ENCODE measurements around the gene TEX10. TPM values are rescaled to one million over a fixed set of nuclear protein-coding genes. Genes with fewer than 3 reads are reported as not detected.

Gene TEX10
- total and polyA plus RNA-seq, 9 of the 15 experiments (the other 6 are each of a cell fraction or from before 2014, with no cell fraction given) = 27.8 to 60.0 (median 47.9) TPM

DNA sequence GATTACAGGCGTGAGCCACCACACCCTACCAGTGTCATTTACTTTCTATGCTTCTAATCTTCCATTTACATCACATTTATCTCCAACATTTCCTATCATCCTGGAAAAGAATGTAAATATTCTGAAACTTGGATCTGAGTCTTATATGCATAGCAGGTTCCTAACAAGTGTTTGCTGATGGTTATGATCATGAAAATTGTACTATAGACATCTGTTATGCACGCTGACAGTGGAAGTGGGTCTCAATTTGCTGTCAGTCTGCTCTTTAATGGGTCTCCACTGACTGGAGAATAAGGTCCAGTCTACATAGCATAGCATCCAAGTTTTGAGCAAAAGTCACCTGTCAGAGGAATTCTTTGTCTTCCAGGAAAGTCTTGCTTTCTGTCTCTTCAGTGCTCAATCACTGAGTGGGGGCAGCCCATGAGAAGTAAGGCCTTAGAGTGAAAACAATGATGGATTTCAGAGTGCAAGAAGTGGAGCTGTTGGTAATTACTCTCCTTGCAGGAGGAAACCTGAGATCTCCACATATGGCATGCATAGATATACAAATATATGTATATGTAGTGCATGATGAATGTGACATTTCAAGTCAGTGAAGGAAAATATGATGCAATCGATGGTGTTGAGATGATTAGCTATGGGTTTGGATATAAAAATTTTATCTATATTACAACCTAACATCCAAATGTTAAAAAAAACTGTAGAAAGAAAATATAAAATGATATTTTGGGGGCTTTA is 45.0 kb upstream of the TEX10 start (continued):
- no peak for TF ChIP-seq GTF2E2 (tag; IDR thresholded peaks at IDR 0.05)
- TF ChIP-seq CEBPB (tag; IDR thresholded peaks at IDR 0.05) = peak; percentile 87
- TF ChIP-seq ZNF764 (CRISPR knock-in tag; IDR thresholded peaks at IDR 0.05; ENCODE audit: low read depth) = no peak
- peak; percentile 53; the same call in 1 of the 2 replicates for TF ChIP-seq CEBPG (CRISPR knock-in tag; IDR thresholded peaks at IDR 0.05)
- peak; percentile 91 for TF ChIP-seq CEBPG (tag; conservative IDR thresholded peaks at IDR 0.05 in 1 of 2, IDR thresholded peaks at IDR 0.05 in 1 of 2)
- TF ChIP-seq, protein P1, sequence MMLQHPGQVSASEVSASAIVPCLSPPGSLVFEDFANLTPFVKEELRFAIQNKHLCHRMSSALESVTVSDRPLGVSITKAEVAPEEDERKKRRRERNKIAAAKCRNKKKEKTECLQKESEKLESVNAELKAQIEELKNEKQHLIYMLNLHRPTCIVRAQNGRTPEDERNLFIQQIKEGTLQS (IDR thresholded peaks at IDR 0.05) = peak; percentile 93
- TF ChIP-seq, protein P1 (CRISPR knock-in tag; conservative IDR thresholded peaks at IDR 0.05) = no peak
- TF ChIP-seq POU5F1 (IDR thresholded peaks at IDR 0.05; ENCODE audit: borderline replicate concordance, low read depth, low read length, partially characterized antibody) = no peak
- TF ChIP-seq, protein P2, sequence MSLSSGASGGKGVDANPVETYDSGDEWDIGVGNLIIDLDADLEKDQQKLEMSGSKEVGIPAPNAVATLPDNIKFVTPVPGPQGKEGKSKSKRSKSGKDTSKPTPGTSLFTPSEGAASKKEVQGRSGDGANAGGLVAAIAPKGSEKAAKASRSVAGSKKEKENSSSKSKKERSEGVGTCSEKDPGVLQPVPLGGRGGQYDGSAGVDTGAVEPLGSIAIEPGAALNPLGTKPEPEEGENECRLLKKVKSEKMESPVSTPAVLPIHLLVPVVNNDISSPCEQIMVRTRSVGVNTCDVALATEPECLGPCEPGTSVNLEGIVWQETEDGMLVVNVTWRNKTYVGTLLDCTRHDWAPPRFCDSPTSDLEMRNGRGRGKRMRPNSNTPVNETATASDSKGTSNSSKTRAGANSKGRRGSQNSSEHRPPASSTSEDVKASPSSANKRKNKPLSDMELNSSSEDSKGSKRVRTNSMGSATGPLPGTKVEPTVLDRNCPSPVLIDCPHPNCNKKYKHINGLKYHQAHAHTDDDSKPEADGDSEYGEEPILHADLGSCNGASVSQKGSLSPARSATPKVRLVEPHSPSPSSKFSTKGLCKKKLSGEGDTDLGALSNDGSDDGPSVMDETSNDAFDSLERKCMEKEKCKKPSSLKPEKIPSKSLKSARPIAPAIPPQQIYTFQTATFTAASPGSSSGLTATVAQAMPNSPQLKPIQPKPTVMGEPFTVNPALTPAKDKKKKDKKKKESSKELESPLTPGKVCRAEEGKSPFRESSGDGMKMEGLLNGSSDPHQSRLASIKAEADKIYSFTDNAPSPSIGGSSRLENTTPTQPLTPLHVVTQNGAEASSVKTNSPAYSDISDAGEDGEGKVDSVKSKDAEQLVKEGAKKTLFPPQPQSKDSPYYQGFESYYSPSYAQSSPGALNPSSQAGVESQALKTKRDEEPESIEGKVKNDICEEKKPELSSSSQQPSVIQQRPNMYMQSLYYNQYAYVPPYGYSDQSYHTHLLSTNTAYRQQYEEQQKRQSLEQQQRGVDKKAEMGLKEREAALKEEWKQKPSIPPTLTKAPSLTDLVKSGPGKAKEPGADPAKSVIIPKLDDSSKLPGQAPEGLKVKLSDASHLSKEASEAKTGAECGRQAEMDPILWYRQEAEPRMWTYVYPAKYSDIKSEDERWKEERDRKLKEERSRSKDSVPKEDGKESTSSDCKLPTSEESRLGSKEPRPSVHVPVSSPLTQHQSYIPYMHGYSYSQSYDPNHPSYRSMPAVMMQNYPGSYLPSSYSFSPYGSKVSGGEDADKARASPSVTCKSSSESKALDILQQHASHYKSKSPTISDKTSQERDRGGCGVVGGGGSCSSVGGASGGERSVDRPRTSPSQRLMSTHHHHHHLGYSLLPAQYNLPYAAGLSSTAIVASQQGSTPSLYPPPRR (CRISPR knock-in tag; IDR thresholded peaks at IDR 0.05; ENCODE audit: borderline replicate concordance) = no peak
- no peak for TF ChIP-seq ZNF445 (CRISPR knock-in tag; IDR thresholded peaks at IDR 0.05; ENCODE audit: low read depth)
- TF ChIP-seq BCOR (IDR thresholded peaks at IDR 0.05) = no peak
- TF ChIP-seq, protein P3, sequence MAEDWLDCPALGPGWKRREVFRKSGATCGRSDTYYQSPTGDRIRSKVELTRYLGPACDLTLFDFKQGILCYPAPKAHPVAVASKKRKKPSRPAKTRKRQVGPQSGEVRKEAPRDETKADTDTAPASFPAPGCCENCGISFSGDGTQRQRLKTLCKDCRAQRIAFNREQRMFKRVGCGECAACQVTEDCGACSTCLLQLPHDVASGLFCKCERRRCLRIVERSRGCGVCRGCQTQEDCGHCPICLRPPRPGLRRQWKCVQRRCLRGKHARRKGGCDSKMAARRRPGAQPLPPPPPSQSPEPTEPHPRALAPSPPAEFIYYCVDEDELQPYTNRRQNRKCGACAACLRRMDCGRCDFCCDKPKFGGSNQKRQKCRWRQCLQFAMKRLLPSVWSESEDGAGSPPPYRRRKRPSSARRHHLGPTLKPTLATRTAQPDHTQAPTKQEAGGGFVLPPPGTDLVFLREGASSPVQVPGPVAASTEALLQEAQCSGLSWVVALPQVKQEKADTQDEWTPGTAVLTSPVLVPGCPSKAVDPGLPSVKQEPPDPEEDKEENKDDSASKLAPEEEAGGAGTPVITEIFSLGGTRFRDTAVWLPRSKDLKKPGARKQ (CRISPR knock-in tag; IDR thresholded peaks at IDR 0.05) = no peak
- TF ChIP-seq WHSC1 (IDR thresholded peaks at IDR 0.05; ENCODE audit: low read length) = no peak
- TF ChIP-seq, protein P4, sequence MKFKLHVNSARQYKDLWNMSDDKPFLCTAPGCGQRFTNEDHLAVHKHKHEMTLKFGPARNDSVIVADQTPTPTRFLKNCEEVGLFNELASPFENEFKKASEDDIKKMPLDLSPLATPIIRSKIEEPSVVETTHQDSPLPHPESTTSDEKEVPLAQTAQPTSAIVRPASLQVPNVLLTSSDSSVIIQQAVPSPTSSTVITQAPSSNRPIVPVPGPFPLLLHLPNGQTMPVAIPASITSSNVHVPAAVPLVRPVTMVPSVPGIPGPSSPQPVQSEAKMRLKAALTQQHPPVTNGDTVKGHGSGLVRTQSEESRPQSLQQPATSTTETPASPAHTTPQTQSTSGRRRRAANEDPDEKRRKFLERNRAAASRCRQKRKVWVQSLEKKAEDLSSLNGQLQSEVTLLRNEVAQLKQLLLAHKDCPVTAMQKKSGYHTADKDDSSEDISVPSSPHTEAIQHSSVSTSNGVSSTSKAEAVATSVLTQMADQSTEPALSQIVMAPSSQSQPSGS (CRISPR knock-in tag; IDR thresholded peaks at IDR 0.05) = no peak
